HG03139 (cell line): ENCODE data around the gene QSOX2.
"Not testable (repeated sequence)": the region's sequence is repeated elsewhere in the genome, so short reads cannot be mapped to it uniquely, and the experiment has no call there.

Source experiments
- ATAC-seq: cut with Tn5 transposase; IDR thresholded peaks from one replicate; pipeline ENCODE4 v1.9.1; 2021; ENCODE audit not compliant: unreplicated experiment

Gene QSOX2

DNA sequence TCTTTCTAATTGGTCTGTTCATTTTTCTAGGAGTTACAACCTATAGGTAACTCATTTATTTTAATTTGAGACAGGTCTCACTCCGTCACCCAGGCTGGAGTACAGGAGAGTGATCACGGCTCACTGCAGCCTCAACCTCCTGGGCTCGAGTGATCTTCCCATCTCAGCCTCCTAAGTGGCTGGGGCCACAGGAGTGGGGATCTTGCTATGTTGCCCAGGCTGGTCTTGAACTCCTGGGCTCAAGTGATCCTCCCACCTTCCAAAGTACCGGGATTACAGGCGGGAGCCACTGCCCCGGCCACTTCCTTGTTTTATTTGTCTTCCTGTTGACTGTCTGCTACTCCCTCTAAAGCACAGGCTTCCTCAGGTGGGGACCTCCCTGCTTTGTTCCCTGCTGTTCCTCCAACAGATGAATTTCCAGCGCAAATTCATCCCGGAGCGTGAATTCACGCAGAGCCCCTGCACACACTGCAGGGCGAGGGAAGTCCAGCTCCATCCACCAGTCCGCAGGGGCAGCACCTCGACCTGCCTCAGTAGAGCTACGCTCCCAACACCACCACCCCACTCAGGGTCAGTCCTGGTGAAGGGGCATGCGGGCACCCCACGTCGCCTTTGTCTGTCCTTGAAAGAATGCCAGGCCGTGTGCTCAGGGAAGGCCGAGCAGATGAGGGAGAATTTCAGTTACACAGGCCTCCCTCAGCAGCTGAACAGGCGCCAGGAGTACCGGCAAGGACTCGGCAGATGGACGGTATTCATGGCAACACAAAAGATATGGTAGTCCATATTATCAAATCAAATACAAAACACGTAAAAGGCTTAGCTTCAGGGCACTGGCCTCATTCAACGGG lies 6.3 kb downstream of the QSOX2 start:
- no peak for ATAC-seq

DNA sequence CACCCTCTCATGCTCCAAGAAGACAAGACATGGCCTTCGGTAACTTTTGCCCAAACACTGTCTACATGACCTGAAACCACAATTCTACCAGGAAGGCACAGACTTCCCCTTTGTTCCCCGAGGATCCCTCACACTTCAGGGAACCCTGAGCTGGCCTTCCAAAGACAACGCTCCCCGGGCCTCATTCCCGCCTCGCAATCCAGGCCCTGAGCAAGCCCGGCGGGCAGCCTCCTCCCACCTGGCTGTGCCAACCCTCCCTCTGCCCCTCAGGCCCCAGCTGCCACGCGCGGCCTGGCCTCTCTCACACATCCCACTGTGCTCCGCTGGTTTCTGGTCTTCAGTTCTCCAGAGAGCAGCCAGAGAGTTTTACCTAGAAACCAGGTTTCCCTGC lies 7.3 kb downstream of the QSOX2 start:
- ATAC-seq: no peak

DNA sequence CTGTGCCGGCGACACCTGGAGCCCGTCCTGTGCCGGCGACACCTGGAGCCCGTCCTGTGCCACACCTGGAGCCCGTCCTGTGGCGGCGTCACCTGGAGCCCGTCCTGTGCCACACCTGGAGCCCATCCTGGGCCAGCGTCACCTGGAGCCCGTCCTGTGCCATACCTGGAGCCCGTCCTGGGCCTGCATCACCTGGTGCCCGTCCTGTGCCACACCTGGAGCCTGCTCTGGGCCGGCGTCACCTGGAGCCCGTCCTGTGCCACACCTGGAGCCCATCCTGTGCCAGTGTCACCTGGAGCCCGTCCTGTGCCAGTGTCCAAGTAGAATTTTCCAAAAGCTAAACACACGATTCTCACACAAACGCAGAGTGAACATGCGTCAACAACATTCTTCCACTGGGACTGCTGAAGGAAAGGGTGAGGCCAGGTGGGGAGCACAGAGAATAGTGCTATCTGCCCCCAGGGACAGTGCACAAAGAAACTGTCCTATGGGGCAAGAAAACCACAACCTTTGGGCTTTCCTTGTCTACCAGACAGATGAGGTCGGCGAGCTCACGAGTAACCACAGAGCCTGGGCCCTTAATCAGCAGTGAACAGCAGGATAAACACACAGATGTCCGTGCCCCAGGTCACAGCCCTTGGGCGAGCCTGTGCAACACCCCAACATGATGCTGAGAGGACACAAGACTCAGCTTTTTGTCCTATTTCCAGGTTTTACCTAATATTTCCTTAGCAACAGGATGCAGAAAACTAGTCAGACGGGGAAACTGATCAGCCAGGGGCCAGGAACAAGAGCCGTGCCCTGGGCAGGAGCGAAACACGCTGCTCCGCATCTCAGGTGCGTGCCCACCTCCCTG lies 7.9 kb downstream of the QSOX2 start:
- ATAC-seq: no peak

DNA sequence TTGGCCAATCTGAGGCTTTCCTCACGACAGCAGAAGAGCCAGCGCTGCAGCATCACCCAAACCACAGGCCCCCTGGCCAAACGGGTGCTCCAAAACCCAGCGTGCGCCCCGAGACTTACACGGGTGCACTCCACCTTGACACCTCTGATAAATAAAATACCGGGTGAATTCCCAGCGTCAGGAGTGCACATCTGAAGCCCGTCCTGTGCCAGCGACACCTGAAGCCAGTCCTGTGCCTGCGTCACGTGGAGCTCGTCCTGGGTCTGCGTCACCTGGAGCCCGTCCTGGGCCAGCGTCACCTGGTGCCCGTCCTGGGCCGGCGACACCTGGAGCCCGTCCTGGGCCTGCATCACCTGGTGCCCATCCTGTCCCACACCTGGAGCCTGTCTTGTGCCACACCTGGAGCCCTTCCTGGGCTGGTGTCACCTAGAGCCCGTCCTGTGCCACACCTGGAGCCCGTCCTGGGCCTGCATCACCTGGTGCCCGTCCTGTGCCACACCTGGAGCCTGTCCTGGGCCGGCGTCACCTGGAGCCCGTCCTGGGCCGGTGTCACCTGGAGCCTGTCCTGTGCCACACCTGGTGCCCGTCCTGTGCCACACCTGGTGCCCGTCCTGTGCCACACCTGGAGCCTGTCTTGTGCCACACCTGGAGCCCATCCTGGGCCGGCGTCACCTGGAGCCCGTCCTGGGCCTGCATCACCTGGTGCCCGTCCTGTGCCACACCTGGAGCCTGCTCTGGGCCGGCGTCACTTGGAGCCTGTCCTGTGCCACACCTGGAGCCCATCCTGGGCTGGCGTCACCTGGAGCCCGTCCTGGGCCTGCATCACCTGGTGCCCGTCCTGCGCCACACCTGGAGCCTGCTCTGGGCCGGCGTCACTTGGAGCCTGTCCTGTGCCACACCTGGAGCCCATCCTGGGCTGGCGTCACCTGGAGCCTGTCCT lies 8.9 kb downstream of the QSOX2 start:
- ATAC-seq: not testable (repeated sequence)

DNA sequence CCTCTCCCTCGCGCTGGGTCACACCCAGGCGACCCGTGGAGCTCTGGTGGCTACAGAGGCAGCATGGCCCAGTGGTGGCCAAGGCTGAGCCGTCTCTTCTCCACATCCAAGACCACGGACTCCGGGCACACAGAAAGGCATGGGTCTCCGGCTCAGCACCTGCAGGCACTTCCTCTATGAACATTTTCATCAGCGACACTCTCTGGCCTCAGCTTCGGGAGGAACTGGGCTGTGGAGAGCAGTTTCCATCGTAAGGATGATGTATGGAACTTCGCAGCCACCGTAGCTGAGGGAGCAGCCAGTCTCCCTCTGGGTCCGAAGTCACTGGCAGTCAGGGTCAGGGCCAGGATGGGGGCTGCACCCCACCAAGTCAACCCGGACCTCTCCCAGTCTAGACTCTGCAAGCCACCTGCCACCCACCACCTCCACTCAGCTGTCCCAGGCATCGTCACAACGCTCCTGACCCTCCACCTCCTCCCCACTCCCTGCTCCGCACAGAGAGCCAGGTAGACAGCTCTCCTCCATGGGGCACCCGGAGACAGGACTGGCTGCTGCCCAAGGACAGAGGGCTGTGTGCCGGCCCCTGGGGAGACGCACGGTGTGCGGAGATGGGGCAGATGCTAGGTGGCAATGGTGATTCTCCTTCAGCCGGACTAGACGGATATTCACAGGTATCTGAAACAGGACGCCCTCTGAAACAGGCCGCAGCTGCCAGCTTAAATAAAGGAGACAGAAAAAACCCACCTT lies 9.7 kb downstream of the QSOX2 start:
- no peak for ATAC-seq

DNA sequence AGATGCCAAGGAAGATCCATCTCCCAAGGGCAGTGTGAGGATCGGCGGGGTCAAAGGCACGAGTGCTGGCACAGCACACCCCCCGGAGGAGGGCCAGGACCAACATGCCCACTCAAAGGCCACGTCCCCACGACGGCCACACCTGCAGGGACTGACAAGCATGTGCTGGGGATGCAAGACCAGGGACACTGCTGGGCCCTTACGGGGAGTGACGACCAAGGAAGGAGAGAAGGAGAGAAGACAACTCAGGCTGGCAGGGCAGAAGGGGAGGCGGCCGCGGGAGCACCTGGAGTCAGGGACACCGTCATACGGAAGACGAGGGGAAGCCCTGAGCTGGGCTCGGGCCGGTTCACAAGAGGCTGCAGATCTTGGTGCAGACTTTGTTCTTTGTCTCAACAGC lies 10.4 kb downstream of the QSOX2 start:
- no peak for ATAC-seq

DNA sequence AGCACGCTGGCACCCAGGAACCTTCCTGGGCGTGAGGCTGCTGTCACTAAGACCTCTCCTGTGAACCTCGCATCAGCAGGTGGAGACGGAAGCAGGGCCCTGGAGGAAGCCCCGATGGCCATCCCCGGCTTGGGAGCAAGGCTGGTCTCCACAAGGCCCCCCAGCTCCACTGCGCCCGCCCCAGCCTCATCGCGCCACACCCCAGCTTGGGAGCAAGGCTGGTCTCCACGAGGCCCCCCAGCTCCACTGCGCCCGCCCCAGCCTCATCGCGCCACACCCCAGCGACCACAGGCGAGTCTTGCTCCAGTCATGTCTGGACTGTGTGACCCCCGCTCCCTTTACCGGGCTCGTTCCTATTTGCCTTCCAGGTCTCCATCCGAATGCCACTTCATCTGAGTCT lies 11.0 kb downstream of the QSOX2 start:
- ATAC-seq: no peak

DNA sequence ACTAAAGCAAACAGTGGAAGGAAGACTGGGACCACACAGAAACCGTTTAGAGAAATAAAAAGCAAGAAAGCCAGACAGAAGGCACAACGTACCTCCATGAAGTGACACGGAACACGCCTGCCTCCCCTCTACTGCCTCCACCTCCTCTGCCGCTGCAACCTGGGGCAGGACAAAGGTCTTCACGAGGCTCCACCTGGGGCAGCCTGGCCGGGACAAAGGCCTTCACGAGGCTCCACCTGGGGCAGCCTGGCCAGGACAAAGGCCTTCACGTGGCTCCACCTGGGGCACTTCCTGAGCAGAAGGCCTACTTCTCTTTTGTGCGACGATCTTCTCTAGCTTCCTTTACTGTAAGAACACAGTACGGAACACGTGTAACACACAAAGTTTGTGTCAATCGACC lies 11.7 kb downstream of the QSOX2 start:
- ATAC-seq: no peak

DNA sequence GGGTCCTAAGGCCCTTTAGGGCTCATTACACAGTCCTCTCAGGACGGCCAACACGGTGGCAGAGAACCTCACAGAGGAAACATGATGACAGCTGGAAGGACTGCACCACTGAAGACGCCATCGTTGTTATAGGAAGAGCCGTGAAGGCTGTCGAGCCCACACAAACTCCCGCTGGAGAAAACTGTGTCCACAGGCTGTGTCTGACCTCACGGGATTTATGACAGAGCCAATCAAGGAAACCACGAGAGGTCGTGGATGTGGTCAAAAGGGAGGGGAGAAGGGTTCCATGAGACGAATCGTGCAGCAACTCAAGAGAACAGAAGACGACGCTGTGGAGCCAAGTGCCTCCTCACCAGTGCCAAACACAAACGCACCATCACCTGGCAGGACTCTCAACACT lies 12.2 kb downstream of the QSOX2 start:
- no peak for ATAC-seq

DNA sequence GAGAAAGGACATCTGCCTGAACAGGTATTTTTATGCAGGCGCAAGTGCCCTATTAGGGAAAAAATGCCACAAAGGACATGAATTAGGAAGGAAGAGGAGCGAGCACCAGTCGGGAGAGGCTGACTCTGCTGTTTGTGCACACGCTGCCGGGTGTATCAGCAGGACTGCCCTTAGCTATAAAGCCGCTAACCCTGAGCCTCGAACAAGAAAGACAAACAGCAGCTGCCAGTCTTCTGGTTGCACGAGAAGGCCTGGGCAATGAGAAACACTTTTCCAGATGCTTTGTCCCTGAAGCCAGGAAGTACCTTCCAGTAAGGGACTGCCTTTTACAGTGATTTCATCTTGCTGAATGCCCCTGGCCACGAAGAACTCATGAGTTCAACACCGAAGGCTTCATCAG lies 12.6 kb downstream of the QSOX2 start:
- ATAC-seq: no peak

DNA sequence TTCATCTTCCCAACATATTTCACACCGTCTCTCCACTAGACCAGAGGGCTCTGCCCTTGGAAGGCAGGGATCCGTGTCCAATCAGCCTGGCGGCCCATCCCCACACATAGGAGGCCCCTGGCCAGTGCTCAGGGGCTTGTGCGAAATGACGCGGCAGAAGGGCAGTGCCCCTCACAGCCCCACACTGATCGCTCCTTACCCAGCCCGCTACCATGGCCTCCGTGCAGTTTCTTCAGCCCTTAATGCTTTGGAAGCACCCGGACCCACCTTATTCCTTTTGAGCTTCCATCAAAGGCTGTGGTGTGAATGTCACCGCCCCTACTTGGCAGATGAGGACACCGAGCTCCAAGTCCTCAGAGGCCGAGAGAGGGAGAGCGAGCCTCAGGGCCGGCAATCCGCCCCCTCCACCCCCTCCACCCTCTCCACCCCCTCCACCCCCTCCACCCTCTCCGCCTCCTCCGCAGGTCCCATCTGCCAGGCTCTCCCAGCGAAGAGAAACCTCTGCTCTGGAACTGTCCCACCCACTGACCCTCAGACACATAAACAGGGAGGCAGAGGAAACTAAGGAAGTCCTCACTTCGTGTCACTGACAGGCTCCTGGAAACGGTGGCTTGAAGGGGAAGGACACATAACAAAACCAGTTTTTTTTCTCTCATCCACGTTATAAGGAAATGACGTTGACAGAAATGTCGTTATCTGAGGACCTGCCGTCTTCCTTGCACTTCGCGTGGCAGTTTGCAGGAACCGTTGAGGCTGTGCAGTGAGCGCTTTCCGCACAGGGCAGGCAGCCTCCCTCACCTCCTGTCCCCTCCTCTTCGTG lies 13.9 kb downstream of the QSOX2 start:
- no peak for ATAC-seq

DNA sequence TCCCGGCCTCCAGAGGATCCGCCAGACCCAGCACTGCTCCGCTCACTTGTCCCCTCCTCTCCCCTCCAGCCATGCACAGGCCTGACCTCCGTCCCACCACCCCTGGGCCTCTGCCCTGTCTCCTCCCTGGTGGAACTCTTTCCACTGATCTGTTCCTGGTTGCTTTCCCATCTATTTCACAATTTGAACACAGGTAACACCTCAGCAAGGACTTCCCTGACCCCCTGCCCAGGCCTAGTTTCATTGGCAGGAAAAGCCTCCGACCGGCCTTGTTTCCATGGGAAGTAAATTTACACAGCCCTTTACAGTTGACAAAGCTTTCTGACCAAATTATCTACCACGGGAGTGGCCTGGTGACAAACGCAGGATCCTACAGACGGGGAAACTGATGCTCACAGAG lies 14.8 kb downstream of the QSOX2 start:
- no peak for ATAC-seq

DNA sequence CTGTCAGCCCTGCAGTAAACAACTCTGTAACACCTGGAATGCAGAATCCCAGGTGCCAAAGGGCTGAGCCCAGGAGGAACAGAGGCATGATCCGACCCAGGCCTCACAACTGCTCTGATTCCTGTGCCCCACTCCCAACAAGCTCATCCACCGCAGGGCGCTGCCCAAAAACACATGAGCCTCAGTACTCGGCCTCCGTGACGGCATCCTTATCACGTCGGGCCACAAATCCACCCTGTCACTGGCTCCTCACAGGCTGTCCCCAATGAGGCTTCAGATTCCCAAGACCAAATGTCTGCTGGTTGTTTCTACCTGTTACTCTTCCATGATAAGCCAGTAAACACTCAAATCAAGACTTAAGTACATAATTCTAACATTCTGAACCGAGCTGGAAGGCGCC lies 15.2 kb downstream of the QSOX2 start:
- ATAC-seq: no peak

DNA sequence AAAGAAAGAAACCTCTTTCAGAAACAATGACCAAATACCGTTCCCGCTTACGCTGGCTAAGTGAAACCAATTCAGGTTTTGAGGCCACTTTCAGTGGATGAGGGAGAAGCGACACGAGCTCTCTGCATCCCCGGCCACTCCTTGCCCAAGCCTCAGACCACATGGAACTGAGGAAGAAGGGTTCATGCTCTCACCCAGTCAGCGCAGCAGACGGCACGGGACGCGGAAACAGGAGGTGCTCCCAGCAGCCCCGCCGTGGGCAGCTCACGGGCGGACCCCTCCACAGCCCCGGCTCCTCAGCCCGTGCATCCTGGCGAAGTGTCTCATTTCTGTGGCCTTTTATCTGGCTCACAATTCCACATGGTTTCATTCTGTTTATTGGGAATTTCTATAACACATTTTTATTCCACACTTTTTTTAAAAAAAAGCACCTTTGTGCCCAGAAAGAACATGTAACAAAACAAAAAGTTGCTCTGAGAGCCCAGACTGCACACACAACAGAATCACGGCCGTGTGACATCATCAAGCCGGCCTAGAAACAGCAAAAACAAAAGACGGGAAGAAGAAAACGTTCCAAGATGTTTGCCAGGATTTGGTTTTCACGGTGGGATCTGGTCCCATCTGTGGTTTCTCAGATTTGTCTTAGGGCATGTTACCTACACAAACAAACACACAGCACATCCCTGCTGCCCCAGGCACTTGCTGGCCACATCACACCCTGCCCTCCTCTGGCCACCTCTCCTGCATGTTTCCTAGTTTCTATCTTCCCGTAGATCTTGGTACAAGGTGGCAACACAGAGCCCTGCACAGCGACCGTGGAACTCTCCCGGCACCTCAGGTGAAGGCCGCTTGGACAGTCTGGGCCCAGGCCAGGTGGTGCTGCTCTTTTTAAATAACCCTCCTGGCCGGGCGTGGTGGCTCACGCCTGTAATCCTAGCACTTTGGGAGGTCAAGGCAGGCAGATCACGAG lies 16.2 kb downstream of the QSOX2 start:
- no peak for ATAC-seq

DNA sequence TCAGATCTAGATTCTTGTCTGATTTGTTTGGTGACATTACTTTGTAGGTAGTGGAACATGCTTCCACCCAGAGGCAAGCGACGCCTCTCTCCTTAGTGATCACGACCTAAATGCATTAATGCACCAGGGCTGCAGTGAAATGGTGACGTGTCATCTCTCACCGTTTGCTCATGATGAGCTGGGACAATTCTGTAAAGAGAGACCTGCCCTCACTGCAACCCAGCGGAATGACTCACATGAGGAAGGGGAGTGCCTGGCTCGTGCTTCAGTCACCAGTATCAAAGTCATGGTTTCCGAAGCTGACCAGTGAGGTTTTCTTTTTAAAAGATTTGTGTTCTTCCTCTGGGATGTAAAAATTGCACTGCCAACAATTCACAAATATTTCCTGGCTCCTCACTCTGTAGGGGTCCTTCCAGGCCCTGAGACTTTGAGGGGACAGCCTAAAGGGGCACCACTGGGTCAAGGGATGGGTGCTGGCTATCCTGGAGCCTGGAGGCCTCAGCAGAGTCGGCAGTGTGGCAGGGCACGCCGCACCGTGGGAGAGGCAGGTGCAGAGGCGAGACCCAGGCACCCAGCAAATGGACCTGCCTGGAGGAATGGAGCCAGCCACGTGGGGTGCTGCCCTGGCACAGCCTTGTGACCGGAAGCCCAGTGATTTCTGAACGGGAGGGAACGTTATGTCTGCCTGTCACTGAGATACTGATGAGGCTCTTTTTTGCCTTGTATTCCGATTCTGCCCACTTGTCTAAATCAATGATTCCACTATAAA lies 17.3 kb downstream of the QSOX2 start:
- ATAC-seq: no peak

DNA sequence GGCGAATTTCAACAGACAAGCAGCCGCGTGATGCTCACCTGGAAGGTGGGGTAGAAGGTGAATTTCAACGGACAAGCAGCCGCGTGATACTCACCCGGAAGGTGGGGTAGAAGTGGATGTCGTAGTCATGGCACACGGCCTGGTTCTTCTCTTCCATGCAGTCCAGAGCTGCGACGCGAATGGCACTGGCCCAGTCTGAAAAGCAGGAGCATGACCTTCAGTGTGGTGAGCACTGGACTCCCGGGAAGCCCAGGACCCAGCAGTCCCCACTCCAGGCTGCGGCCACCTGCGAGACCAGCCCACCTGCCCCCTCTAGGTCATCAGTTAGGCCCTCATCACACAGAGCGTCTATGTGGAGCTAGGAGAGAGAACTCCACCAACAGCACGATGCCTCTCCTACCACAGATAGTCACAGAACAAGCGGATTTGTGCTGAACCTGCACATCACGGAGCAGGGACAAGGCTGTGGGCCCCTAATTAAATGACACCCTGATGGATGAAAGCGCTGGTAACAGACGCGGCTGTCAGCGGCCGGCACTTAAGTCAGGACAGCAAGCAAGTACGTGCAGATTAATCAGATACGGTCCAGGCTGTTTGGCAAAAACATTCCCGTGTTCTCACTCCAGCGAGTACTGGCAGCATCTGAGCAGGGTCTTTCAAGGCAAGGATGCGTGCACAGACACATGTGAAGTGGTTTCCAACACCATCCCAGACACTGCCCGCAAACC lies 18.8 kb downstream of the QSOX2 start:
- no peak for ATAC-seq
